Fibroblast of skin of right biceps (primary cell): ENCODE measurements around the gene NOL4L.

Experiments
- DNase-seq: peaks from one replicate; pipeline ENCODE4 v3.0.0-alpha.2; 2013

NOL4L gene

DNA sequence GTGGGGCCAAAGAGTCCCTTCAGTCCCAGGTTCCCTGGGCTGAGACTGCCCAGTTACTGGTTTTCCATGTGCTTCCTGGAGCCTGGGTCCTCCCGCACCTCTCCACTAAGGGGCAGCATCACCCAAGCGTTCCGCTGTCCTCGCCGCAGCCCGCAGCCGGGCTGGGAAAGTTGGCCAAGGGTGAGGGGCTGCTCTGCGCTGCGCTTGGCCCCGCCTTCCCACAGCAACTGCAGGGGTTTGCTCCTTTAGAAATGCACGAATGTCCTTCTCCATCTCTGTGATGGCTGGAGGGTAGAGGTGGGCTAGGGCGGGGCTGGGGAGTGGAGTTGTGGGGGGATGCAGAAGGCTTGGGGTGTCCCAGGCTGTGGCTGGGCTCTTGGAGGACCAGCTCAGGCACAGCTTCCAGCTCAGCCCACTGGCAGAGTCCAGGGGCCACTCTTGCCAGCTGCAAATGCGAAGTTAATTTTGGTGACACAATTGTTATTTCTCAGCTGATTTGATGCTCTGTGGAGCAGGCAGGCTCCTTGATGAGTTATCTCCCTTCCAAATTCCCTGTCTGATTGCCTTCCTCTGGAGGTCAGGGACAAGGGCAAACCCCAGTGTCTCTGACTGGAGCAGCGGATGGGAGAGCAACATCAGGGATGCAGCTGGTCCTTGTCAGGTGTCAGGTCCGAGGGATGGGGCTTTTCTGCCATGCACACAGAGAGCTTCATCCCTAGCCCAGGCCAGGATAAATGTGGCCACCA lies 63.2 kb downstream of the NOL4L start:
- peak; percentile 53 for DNase-seq

DNA sequence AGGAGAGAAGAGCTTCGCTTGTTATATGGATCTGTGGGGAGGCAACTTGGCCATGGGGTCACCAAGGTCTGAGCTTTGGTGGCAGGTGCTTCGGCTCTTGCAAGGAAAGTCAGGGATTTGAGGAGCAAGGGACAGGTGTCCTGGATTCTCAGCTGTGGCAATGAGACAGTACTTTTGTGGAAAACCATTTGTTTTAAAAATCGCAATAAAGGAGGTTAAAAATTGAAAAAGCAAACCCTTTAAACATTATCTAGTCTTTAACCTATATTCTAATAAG lies 64.3 kb downstream of the NOL4L start:
- DNase-seq, result no peak

- no peak for DNase-seq
Observed at GRCh38 chr20:32519381-32519730, 65.8 kb downstream of the NOL4L start.

DNA sequence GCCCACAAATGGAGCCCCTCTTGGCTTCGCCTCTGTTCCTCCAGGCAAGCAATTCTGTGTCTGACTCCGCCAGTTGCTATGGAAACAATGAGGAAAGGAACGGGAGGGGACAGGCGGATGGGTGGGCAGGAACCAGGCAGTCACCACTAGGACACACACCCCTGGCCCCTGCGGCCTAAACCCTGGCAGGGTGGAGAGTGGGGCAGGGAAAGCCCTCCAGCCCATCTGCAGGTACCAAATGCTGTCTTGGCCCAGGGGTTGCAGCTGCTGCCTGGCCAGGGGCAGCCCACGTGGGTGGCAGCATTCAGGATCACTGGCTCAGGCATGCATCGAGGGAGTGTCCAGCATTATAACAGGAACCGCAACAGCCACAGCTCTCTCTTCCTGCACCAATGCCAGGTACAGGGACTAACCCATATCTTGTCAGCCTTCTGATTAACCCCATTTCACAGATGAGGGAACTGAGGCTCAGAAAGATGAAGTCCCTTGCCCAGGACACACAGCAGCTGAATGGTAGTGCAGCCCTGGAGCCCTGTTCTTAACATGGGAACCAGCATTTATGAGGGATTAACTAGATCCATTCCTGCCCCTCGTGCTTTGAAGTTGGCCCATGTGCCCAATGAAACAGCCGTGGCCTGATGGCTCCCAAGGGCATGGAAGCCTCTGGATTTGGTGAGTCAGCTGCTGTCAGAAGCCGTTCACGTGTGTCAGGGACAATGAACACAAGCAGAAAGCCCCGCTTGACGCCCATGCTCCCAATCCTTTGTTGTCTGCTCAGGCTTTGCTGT lies 66.3 kb downstream of the NOL4L start:
- no peak for DNase-seq

- DNase-seq, result no peak
Observed at GRCh38 chr20:32517914-32518592, 67.1 kb downstream of the NOL4L start.

DNA sequence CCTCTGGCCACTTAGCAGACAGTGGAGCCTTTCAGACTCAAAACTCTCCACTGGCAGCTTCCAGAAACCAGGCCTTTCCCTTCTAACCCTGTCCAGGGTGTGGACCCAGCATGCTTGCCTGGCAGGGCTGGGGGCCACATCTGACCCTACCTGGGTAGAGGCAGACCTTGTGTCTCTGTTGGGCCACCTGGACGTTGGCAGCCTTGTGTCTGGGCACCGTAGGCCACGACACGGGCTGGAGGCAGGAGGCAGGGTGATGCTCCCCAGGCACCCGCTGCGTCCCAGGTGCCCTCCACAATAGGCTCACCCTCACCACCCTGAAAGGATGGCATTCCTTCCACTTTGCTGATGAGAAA lies 67.6 kb downstream of the NOL4L start:
- DNase-seq, result no peak

- DNase-seq, result no peak
Observed at GRCh38 chr20:32516583-32517517, 68.3 kb downstream of the NOL4L start.

GRCh38 chr20:32515631-32516101 lies 69.5 kb downstream of the NOL4L start:
- no peak for DNase-seq

- no peak for DNase-seq
Observed at GRCh38 chr20:32514760-32515159, 70.4 kb downstream of the NOL4L start.

GRCh38 chr20:32513031-32513866 lies 71.9 kb downstream of the NOL4L start:
- DNase-seq, result no peak

- no peak for DNase-seq
Observed at GRCh38 chr20:32512047-32512385, 73.1 kb downstream of the NOL4L start.

GRCh38 chr20:32511358-32512046 lies 73.6 kb downstream of the NOL4L start:
- no peak for DNase-seq

DNA sequence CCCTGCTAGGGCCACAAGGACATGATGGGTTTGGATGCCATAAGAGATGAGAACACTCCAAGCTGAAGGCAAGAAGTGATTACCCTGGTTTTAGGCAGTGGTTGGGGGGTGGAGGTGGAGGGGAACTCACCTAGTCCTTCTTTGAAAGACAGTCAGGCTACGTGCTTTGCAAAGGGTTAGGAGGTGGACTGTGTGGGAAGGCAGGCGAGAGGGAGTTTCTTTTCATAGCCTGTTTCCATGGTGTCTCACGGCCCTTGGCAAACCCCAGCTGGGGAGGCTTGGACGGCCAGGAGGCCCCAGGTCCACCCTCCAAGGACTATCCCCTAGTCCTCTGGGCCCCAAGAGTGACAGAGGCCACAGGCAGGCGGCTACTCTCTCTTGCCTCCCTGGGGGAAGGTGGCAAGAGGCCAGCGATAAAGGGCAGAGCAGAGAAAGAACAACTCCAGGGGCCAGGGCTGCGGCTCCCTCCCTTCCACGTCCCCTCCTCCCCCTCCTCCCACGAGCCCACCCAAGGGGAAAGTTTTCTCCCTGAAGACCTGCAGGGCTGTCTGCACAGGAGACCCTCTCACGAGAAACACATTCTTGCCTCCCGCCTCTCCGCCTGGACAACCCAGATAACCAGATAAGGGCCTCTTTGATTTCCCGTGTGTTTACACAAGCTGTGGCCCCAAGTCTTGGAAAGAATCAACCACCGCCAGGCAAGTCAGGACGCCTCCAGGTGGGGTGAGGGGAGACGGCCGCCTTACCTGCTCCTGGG lies 74.4 kb downstream of the NOL4L start:
- DNase-seq, result no peak

- no peak for DNase-seq
Observed at GRCh38 chr20:32510120-32510600, 75.0 kb downstream of the NOL4L start.

GRCh38 chr20:32509639-32510066 lies 75.5 kb downstream of the NOL4L start:
- DNase-seq, result no peak

GRCh38 chr20:32508775-32509119 lies 76.4 kb downstream of the NOL4L start:
- DNase-seq, result no peak

DNA sequence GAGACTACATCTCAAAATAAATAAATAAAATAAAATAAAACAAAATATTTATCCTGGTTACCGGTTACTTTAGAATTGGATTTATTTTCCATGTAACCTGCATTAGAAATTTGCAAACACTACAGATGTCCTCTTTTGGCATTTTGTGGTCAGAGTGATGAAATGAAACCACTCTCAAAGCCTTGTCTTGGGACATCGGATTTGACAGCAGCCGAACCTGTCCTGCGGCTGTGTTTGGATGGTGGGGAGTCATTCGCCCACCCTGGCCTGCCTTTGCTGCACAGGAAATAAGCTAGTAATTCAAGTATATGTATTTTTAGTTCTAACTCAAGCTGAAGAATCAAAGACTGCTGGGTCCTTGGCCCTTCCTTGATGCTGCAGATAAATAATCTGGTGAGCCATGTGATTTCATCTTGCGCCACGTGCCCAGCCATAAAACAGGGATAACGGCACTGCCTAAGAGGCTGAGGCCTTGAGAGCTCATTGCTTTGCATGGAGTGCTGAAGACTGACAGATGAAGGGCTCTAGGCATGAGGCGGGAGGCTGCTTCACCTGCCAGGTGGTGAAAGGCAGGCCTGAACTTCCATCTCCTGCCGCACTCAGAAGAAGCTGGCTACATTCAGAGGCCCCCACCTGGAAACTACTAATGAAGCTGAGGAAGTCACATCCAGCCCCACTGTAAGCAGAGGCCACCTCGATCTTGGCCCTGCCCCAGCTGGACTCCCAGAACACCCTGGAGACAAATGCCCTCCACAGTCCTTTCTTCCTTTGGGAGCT lies 76.9 kb downstream of the NOL4L start:
- DNase-seq, result no peak

DNA sequence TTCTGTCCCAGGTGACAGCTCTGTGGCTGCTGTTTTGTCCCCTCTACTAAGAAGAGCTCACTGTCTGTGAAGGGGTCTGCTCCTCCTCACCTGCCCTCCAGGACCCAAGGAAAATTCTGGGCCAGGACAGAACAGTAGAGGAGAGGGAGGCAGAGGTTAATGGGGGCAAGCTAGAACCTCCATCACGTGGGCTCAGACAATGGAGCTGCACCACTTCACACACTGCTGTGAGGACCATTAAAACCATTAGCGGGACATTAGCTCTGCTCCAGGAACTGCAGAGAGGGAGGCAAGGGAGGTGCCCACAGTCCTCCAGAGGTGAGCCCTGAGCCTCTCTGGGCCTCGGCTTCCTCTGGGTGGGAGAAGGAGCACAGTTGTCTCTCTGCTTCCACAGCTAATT lies 78.4 kb downstream of the NOL4L start:
- DNase-seq, result no peak

GRCh38 chr20:32505723-32506473 lies 79.2 kb downstream of the NOL4L start:
- no peak for DNase-seq
